Neutrophil (primary cell): ENCODE data around the gene CHN2.

Experiments
- H3K27ac ChIP-seq: fragments of 200-600 bp; sonication (generic); 2 replicates; pipeline ENCODE4 v1.5.1; 2016; ENCODE audit warnings: mild to moderate bottlenecking, moderate library complexity
- H3K27me3 ChIP-seq: fragments of 200-600 bp; sonication (generic); 2 replicates; pipeline ENCODE4 v1.6.0; 2016; ENCODE audit warnings: mild to moderate bottlenecking
- H3K36me3 ChIP-seq: fragments of 200-600 bp; sonication (generic); 2 replicates; pipeline ENCODE4 v1.5.1; 2017
- H3K4me1 ChIP-seq, 2 experiments: fragments of 200-600 bp in 1 of 2; sonication (generic) in 1 of 2; 1 replicate in 1 of 2; 2 replicates in 1 of 2; pipeline versions ENCODE4 v1.5.1 to v1.6.1; 2013 to 2016; ENCODE audit warnings: low read depth in 1 of 2, low read length in 1 of 2, mild to moderate bottlenecking in 1 of 2, moderate library complexity in 1 of 2; ENCODE audit not compliant: control insufficient read depth in 1 of 2, insufficient read depth in 1 of 2
- H3K4me3 ChIP-seq, 2 experiments: fragments of 200-600 bp in 1 of 2; sonication (generic) in 1 of 2; 1 replicate in 1 of 2; 2 replicates in 1 of 2; pipeline ENCODE4 v1.5.1; 2013 to 2016; ENCODE audit warnings: low read depth in 1 of 2, low read length in 1 of 2, mild to moderate bottlenecking in 1 of 2, moderate library complexity in 1 of 2
- H3K9me3 ChIP-seq: fragments of 200-600 bp; sonication (generic); 2 replicates; pipeline ENCODE4 v1.5.1; 2016
- CTCF ChIP-seq: fragments of 200-600 bp; sonication (generic); IDR thresholded peaks from 2 replicates; pipeline ENCODE4 v1.5.1; 2016; ENCODE audit warnings: antibody characterized with exemption

The CHN2 gene

GRCh38 chr7:29309041-29309854 is 114.7 kb downstream of the CHN2 start:
- Histone ChIP-seq H3K4me3 (no peak overlapping the region), H3K9me3 (no peaks in the 10 kb centered on the region), H3K27ac (no peak overlapping the region), H3K27me3 (no peaks in the 10 kb centered on the region), H3K4me1 (no peaks in the 10 kb centered on the region), H3K36me3 (no peaks in the 10 kb centered on the region)
- TF ChIP-seq CTCF = no peak

- no peak overlapping the region for H3K4me3 ChIP-seq
- no peak for TF ChIP-seq CTCF
These were observed 116.0 kb downstream of the CHN2 start for GRCh38 chr7:29310625-29311024.

GRCh38 chr7:29311314-29311713 is 116.7 kb downstream of the CHN2 start:
- H3K9me3 ChIP-seq = no peaks in the 10 kb centered on the region
- H3K27ac ChIP-seq = no peak overlapping the region
- H3K4me3 ChIP-seq = no peak overlapping the region
- no peaks in the 10 kb centered on the region for H3K27me3 ChIP-seq
- H3K4me1 ChIP-seq = no peaks in the 10 kb centered on the region
- no peaks in the 10 kb centered on the region for H3K36me3 ChIP-seq
- TF ChIP-seq CTCF = no peak

More at GRCh38 chr7:29310625-29311024, 116.0 kb downstream of the CHN2 start:
- Histone ChIP-seq H3K4me1 (no peaks in the 10 kb centered on the region), H3K36me3 (no peaks in the 10 kb centered on the region), H3K27me3 (no peaks in the 10 kb centered on the region), H3K27ac (no peak overlapping the region), H3K9me3 (no peaks in the 10 kb centered on the region)

- H3K27me3 ChIP-seq = no peaks in the 10 kb centered on the region
- H3K36me3 ChIP-seq = no peaks in the 10 kb centered on the region
- no peak overlapping the region for H3K4me3 ChIP-seq
- no peak overlapping the region for H3K27ac ChIP-seq
- H3K9me3 ChIP-seq = no peaks in the 10 kb centered on the region
- no peaks in the 10 kb centered on the region for H3K4me1 ChIP-seq
- TF ChIP-seq CTCF = no peak
These were observed 119.6 kb downstream of the CHN2 start for GRCh38 chr7:29314148-29314547.

- H3K27ac ChIP-seq = no peak overlapping the region
- no peaks in the 10 kb centered on the region for H3K27me3 ChIP-seq
- H3K4me1 ChIP-seq = peaks cover 0 to 4% of the 10 kb centered on the region in 2 experiments
- no peaks in the 10 kb centered on the region for H3K36me3 ChIP-seq
- no peak for TF ChIP-seq CTCF
- no peak overlapping the region for H3K4me3 ChIP-seq
- H3K9me3 ChIP-seq = no peaks in the 10 kb centered on the region
These were observed 120.7 kb downstream of the CHN2 start for GRCh38 chr7:29315122-29315891.
